ENCODE results near the gene PXK.
"Not testable (repeated sequence)": the region's sequence is repeated elsewhere in the genome, so short reads cannot be mapped to it uniquely, and the experiment has no call there.

PXK gene

DNA sequence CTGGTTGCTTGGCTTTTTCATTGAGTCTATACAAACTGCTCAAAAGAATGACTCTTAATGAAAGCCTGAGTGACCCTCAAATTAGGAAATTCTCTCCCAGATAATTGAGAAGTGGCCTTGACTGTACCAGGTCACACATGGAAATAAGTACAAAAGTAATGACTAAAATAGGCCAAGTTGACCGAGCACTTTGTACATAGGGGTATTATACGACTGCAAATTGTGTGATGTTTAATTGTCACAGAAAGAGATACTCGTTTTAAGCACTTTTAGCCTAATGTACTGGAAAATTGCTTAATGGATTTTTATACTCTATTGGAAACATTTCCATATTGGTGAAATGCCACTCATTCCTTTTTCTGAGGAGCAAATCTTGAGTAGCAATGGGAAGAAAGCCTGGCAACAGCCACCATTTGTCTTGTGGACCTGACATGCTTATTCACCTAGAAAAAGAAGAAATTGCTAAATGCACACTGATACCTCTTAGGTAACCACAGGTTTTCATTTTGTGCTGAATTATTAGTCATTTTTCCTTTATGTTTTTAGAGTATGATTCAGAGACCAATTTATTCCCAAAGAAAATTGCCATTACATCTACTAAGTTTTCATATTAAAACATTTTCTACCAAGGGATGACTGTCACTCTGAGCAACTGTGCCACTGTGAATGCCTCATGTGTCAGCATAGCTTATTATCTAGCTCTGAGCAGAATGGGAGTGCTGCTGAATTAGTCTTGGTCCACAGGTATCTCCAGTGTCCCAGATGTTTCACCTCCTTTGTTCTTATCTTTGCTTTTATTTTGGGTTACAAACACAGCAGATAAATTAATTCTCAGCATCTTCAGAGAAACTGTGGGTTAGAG, 8.9 kb upstream of the PXK start:
- DNase-seq = no peak

DNA sequence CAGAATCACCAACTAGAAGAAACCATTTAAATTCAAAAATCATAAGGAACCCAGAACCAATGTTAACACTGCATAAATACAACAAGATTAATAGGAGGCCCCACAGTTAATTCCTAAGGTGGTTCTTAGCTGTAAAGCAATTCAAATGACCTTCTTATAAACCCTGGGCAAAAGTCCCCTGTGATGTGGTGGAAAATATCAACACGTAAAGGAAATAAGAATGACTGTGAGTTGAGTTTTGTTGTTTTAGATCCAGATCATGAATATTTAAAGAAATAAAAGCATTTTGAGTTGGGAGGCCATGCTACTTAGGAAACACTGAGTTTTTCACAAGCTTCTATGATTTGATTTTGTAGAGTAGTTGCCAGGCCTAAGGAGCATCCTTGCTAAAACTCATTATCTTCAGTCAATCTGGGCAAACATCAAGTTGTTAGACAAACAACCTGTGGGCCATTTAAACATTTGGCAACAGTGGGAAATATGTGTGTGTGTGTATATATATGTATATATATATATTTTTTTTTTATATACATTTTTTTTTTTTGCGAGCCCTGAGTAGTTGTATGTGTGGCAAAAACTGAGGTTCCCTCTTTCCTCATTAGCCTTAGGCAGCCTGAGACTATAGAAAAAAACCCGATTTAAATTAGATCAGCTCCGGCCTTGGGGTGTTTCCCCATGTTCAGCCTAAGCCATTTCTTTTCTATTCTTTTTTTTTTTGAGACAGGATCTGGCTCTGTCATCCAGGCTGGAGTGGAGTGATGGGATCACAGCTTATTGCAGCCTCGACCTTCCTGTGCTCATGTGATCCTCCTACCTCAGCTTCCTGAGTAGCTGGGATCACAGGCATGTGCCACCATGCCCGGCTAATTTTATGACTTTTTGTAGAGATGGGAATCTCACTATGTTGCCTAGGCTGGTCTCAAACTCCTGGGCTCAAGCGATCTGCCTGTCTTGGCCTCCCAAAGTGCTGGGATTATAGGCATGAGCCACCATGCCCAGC, 8.0 kb upstream of the PXK start:
- DNase-seq = no peak

DNA sequence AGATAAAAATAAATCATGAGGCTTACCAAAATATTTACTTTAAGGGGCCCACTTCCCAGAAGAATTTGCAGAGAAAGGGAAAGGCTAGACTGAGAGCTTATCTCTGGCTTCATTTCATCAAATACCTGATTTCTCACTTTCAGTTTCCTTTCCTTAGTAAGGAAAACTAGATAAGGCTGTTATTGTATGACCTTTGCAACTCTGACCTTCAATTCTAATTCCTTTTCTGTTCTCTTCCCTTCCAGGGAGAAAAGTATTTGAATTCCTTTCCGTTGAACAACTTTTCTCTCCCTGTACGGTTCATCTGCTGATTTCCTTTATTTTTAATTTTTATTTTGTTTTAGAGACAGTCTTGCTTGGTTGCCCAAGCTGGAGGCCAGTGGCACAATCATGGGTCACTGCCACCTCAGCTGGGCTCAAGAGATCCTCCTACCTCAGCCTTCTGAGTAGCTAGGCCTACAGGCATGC, 7.1 kb upstream of the PXK start:
- no peak for DNase-seq

DNA sequence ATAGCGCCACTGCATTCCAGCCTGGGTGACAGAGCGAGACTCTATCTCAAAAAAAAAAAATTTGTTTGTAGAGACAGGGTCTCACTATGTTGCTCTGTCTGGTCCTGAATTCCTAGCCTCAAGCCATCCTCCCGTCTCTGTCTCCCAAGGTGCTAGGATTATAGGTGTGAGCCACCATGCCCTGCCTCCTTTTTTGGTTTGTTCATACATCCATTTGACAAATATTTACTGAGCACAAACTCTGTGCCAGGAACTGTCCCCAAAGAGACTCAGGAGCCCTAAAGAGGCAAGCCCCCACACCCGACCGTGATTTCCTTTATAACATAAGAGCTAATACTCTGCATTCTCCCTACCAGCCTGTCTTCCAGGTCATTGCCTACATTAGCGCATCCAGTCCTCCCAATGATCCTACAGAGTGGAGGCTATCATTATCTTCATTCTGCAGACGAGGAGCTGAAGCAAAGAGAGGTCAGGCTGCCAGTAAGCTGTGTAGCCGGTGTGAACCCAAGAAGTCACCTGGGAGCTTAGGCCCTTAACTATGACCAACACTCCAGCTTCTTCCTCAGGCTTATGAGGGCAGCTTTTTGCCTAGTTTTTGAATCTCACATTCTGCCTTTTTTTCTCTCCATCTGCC, 6.3 kb upstream of the PXK start:
- DNase-seq = no peak

DNA sequence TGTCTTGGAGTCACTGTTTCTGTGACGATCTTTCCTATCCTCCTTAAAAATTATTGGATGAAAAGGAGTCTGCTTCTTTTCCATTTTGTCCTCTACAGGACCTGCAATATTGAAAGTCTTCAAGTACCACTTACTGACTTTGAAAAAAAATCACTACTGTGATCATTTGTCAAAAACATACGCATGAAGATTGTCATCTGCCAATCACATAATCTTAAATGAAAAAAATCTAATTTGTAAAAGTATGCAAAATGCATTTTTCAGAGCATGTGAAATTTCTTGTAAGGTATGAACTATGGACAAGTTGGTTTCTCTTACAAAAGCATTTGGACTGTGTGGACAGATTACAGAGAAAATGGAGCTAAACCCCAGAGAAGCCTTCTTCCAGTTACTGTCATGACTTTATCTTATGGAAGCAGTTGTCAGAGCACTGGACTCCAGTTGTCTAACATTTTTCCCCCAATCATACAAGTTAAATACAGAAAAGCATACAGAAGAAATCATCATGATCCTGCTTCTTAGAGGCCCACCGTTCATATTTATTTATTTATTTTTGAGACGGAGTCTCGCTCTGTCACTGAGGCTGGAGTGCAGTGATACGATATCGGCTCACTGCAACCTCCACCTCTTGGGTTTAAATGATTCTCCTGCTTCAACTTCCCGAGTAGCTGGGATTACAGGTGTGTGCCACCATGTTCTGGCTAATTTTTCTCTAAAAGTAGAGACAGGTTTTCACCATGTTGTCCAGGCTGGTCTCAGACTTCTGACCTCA, 3.4 kb upstream of the PXK start:
- no peak for DNase-seq

DNA sequence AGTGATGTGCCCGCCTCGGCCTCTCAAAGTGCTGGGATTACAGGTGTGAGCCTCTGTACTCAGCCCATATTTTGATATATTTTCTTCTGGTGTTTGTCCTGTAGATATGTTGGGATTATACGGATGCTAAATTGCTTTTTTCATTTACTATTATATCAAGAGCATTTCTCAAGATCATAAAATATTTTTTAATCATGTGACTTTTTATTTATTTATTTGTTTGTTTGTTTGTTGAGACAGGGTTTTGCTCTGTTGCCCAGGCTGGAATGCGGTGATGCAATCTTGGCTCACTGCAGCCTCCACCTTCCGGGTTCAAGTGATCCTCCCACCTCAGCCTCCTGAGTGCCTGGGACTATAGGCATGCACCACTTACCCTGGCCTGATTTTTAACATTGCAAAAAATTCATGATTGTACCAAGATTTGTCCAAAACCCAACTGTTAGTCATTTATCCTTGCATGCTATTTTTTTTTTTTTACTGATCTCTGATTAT, 2.7 kb upstream of the PXK start:
- no peak for DNase-seq

DNA sequence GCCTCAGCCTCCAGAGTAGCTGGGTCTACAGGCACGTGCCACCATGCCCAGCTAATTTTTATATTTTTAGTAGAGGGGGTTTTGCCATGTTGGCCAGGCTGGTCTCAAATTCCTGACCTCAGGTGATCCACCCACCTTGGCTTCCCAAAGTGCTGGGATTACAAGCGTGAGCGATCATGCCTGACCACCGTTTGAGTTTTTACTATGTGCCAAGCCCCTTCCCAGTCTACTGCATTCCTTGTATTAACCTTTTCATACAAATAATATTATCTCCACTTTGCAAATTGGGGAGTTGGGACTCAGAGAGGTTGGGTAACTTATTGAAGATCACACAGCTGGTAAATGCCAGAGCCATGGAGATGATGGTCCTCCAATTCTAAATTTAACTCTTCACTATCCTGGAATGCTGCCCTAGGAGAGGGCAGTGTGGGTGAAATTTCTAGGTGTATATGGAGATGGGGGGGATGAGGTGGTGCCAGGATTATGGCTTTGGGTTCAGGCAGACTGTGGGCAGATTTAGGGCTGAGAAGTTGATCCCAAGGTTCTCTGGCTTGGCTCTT, 1.0 kb upstream of the PXK start:
- no peak for DNase-seq

DNA sequence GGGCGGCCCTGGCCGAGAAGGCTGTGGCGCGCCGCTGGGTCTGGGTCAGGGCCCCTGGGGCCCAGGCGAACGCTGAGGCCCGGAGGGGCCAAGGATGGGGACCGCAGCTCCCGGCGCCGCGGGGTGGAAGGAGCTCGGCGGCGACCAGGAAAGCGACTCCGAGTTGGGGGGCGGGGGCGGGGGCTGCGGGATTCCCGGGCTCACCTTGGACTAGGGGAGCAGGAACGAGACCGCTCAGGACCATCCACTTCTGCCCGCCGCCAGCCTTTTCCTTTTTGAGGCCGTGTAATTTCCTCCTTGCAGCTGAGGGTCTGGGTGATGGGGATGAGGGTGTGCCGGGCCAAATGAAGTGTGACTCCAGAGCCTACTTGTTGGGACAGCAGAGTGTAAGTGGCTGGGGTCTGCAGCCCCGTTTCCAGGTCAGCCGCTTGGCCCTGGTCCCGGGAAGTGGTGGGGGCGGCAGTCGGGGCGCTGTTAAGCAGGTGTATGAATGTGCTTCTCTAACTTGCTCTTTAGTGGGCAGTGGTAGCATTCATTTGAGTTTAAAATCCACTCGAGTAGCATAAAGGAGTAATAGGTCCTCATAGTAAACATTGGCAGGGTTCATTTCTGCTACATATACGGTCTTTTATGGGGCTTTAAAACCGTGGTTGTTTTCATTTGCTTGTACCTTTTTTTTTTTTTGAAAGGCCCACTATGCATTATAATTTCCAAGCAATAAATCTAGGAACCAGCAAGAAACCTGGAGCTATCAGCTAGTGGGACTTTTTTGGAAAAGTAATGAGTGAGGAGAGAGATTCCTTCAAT, 717 bp downstream of the PXK start:
- peak; percentile 6 to 18 for DNase-seq

DNA sequence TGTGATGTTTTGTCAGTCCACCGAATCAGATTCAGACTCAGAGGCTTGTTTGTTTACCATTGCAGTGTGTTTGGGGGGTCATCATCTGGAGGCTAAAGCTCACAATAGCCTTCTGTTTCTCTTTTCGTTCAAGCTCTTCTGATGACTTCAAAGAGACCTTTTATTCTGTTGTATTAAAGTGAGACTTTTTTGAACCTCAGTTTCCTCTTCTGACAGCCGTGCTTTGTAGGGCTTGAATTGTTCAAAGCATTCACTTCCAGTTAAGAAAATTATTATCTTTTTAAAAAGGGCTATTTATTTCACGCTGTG, 1.3 kb downstream of the PXK start:
- DNase-seq = no peak

DNA sequence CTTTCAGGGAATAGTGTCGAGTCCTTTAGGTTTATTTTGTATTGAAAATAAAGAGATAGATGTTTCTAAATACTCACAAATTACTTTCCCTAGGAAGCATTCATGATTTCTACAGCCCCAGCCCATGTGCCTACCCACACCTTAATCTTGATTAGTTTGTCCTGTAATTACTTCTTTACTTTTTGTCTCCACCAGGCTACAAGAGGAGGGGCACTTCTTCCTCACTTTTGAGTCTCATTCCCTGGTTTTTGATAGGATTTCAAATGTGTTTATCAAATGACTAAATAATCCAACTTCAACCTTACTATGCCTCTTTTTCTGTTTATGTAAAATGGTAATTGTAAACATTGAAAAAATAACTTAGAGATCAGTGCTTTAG, 1.8 kb downstream of the PXK start:
- DNase-seq = no peak

DNA sequence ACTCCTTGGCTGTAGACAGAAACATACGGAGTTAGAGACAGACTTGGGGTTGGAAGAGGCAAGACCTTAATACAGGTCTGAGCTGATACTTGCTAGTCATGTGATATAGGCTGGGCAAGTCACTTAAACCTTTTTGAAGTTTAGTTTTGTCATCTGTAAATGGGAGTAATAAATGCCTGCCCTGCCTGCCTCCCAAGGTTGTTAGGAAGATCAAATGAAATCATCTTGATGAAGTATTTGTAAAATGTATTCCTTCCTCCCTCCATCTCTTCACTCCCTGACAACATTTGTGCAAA, 2.9 kb downstream of the PXK start:
- no peak for DNase-seq

DNA sequence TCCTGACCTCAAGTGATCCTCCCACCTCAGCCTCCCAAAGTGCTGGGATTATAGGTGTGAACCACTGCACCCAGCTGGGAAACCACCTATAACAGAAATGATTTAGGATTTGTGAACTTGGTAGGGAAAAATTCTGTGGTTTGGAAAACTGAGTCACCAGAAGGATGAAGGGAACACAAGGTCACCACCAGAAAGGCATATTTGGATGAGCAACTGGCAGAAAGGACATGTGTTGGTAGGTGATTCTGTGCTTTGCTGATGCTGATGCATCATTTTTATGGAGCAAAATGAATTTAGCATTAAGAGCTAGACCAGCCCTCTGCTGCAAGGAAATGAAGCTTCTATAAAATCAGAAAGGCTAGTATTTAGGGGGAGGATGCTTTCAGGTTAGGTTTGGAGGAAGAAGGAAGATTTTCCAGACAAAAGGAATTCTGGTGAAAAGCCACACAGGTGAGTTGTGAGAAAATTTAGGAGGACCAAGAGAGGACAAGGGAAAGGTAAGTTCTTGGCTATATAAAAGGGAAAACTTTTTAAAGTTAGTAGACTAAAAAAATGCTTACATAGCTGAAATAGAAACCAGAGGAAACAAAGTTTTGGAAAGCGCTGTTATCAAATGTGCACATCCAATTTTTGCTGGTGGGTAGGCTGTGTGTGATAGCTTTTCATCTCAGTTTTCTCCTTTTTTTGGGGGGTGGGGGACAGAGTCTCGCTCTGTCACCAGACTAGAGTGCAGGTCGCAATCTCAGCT, 3.6 kb downstream of the PXK start:
- DNase-seq = no peak

DNA sequence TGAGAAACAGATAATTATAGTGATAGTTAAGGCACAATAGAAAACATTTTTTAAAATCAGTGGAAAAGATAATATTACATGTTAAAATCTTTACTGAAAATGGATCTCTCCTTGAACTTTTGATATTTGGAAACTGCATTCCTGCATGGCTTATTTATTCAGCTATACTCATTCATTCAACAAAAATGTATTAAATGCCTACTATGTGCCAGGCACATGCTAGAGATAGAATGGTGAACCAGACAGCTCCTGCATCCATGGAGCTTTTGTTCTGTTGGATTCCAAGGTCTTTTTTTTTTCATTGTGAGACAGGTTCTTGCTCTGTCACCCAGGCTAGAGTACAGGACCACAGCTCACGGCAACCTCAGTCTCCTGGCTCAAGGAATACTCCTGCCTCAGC, 4.5 kb downstream of the PXK start:
- DNase-seq = no peak

DNA sequence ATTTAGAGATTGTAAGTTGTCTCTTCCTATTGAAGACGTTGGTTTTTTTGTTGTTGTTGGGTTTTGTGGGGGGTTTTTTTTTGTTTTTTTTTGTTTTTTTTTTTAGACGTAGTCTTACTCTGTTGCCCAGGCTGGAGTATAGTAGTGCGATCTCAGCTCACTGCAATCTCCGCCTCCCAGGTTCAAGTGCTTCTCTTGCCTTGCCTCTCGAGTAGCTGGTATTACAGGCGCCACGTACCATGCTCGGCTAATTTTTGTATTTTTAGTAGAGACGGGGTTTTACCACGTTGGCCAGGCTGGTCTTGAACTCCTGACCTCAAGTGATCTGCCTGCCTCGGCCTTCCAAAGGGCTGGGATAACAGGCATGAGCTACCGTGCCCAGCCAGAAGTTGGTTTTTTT, 6.5 kb downstream of the PXK start:
- DNase-seq = not testable (repeated sequence)

DNA sequence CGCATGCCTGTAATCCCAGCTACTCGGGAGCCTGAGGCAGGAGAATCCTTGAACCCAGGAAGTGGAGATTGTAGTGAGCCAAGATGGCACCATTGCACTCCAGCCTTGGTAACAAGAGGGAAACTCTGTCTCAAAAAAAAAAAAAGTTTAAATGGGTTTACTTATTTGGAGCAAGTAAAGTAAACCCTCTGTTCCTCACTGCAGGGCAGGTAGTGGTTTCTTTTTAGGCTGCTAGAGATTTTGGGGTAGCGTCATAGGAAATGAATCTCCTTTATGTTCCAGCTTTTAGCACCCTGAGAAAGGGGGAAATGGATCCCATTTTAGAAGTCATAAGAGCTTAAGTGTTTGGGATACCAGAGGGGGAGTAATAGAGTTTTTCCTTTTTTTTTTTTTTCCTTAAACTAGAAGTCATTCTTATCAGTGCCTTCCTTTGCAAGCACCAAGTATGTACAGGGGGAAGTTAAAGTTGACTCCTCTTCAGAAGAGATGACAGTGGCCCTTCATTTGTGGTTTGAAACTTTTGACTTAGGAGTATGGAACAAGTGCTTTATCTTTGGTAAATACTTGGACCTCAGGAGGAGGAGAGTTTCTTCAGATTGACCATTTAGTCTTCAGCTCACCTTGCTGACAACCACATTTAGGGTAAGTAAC, 8.0 kb downstream of the PXK start:
- no peak for DNase-seq

DNA sequence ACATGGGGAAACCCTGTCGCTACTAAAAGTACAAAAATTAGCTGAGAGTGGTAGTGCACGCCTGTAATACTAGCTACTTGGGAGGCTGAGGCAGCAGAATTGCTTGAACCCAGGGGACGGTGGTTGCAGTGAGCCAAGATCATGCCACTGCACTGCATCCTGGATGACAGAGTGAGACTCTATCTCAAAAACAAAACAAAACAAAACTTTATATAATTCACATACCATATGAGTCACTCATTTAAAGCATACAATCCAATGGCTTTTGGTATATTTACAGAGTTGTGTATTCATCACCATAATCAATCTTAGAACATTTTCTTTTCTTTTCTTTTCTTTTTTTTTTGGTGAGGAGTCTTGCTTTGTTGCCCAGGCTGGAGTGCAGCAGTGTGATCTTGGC, 8.7 kb downstream of the PXK start:
- no peak for DNase-seq

DNA sequence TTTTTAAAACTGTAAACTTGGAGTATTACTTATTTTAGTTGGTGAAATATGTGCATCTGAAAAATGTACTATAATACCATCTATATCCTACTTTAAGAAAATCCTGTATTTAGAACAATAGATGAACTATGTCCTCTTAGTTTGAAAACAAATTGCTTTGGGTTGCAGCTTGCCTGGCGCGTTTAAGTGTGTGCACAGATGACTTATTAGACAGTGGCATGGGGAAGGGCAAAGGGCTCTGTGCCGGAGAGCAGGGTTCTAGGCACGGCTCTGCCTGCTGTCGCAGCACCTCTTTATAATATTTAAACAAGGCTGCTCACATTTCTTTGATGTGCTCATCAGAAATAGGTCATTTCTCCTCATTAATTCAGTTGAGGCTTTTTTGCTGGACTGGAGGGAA, 10.0 kb downstream of the PXK start:
- DNase-seq = no peak

DNA sequence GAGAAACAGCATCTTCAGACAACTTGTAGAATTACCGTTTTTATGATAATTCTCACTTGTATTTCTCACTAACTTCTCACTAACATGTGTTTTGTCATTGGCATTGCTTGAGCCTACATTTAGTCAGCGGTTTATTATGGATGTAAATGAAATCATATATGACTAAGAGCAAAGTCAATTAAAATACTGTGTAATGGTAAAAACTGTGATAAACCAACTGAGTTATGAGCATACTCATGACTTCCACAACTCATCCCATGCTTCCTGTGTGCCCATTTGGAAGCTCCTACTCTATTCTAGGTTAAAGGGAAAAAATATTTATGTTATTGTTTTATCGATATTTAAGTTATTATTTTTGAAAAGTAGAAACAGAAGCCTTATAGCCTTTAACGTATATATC, 12.8 kb downstream of the PXK start:
- DNase-seq = no peak

DNA sequence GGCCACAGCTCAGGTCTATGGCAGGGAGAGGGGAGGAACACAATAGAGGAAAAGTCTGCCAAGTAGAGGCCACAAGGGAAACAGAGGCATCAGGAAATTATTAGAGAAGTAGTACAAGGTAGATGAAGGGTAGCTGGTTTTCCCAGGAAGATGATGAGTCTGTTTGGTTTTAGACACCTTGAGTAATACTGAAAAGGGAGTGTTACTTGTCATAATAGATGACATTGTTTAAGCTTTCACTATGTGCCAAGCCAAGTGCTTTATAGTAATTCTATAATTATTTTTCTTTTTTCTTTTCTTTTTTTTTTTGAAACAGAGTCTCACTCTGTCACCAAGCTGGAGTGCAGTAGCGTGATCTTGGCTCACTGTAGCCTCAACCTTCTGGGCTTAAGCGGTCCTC, 13.7 kb downstream of the PXK start:
- DNase-seq = no peak

DNA sequence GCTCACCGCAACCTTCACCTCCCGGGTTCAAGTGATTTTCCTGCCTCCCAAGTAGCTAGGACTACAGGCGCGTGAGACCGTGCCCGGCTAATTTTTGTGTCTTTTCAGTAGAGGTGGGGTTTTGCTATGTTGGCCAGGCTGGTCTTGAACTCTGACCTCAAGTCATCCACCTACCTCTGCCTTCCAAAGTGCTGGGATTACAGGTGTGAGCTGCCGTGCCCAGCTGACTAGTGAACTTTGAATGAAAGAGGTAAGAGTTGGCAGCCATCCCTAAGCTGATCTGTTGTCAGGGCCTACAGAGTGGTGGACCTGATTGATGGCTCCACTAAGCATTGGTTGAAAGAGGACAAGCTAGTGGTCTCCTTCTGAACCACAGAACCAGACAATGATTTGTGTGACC, 15.3 kb downstream of the PXK start:
- no peak for DNase-seq

Data from stimulated activated CD4-positive, alpha-beta T cell treated with anti-CD3 and anti-CD28 coated beads, Interleukin-4, amount 100 ng/mL, for 4 hours (primary cell).